ENCODE data around the gene PPP1R16B.

PPP1R16B gene

DNA sequence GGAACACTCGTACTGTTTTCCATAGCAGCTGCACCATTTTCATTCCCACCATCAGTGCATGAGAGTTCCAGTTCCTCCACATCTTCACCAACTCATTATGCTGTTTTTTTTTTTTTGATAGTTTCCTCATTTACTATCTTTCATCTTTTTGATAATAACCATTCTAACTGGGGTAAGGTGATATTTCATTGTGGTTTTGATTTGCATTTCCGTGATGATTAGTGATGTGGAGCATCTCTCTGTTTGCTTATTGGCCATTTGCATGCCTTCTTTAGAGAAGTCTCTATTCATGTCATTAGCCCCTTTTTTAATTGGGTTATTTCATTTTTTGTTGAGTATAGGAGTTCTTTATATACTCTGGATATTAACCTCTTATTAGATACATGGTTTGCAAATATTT lies 31.3 kb upstream of the PPP1R16B start:
- TF ChIP-seq, protein P1, sequence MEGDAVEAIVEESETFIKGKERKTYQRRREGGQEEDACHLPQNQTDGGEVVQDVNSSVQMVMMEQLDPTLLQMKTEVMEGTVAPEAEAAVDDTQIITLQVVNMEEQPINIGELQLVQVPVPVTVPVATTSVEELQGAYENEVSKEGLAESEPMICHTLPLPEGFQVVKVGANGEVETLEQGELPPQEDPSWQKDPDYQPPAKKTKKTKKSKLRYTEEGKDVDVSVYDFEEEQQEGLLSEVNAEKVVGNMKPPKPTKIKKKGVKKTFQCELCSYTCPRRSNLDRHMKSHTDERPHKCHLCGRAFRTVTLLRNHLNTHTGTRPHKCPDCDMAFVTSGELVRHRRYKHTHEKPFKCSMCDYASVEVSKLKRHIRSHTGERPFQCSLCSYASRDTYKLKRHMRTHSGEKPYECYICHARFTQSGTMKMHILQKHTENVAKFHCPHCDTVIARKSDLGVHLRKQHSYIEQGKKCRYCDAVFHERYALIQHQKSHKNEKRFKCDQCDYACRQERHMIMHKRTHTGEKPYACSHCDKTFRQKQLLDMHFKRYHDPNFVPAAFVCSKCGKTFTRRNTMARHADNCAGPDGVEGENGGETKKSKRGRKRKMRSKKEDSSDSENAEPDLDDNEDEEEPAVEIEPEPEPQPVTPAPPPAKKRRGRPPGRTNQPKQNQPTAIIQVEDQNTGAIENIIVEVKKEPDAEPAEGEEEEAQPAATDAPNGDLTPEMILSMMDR (conservative IDR thresholded peaks at IDR 0.05; ENCODE audit: low read depth, low read length) = no peak
- no peak for DNase-seq (ENCODE audit: low read depth)
- no peak overlapping the region for H3K4me3 ChIP-seq (ENCODE audit: low read depth, low read length)

DNA sequence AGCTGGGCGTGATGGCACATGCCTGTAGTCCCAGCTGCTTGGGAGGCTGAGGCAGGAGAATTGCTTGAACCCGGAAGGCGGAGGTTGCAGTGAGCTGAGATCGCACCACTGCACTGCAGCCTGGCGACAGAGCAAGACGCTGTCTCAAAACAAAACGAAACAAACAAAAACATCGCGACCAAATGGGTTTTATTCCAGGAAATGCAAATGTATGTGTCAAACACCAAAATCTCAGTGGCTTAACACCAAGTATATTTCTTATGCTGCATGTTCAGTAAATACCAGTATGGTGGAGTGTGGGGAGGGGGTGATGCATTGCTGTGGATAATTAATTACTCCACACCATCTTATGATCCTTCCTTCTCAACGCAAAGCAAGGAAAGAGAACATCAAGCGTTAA lies 29.1 kb upstream of the PPP1R16B start:
- no peak overlapping the region for H3K4me3 ChIP-seq (ENCODE audit: low read depth, low read length)
- DNase-seq (ENCODE audit: low read depth) = no peak
- TF ChIP-seq, protein P1 (conservative IDR thresholded peaks at IDR 0.05; ENCODE audit: low read depth, low read length) = no peak

DNA sequence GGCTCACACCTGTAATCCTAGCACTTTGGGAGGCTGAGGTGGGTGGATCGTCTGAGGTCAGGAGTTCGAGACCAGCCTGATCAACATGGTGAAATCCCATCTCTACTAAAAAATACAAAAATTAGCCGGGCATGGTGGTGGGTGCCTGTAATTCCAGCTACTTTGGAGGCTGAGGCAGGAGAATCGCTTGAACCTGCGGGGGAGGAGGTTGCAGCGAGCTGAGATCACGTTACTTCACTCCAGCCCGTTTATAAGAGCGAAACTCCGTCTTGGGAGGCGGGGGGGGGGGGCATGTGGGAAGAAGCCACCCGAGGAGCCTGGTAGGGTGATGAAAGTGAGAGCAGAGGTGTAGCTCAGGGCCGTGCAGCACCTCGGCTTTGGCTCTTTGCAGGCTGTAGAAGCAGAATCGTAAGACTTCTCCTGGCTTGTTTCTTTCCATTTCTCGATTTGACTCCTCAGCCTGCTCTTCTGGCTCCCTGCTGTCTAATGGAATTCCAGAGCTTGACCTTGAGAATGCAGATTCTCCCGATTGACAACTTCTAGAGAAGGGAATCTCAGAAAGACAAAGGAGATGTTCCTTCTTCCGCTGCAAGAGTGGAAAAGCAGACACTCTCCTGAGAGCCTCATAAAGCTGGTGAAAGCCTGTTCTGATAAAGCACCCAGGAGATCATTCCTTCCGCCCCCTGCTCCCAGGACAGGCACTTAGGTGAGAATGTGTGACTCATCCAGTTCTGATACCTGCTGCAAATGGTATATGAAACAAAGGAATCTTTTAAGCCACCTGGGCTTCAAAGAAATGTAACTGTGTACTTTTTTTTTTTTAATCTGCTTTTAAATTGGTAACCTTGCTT lies 26.0 kb upstream of the PPP1R16B start:
- TF ChIP-seq, protein P1 (conservative IDR thresholded peaks at IDR 0.05; ENCODE audit: low read depth, low read length) = no peak
- peak; percentile 34 for DNase-seq (ENCODE audit: low read depth)
- no peak overlapping the region for H3K4me3 ChIP-seq (ENCODE audit: low read depth, low read length)

DNA sequence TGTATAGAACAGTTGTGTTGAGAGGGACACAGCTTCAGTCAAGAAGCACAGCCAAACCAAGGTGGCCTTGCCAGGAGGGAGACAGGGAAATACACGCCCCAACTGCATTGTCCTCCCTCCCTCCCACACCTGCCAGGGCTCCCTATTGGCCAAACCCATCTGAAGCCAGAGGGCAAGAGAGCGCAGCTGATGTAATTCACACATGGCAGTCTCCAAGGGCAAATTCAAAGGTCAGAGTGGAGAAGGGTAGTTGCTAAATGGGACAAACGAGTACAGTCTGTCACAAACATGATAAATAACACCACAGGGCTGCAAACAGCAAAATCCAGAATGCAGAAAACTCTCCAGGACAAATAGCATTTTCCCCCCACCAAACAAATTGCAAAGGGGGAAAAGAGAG lies 23.2 kb upstream of the PPP1R16B start:
- TF ChIP-seq, protein P1 (conservative IDR thresholded peaks at IDR 0.05; ENCODE audit: low read depth, low read length) = no peak
- no peak for DNase-seq (ENCODE audit: low read depth)
- H3K4me3 ChIP-seq (ENCODE audit: low read depth, low read length) = no peak overlapping the region

DNA sequence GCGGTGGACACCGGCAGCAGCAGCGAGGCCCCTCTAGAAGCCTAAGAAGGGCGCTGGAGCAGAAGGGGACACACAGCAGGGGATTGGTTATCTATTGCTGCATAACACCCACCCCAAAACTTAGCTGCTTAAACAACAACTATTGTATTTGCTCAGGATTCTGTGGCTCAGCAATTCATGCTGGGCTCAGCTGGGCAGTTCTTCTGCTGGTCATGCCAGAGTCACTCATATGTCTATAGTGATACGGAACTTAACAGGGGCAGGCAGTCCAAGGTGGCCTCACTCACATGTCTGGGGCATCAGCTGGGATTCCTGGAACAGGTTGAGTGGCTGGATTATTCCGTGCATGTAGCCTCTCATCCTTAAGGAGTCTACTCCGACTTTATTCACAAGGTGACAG lies 17.6 kb upstream of the PPP1R16B start:
- H3K4me3 ChIP-seq (ENCODE audit: low read depth, low read length) = no peak overlapping the region
- TF ChIP-seq, protein P1 (conservative IDR thresholded peaks at IDR 0.05; ENCODE audit: low read depth, low read length) = no peak
- DNase-seq (ENCODE audit: low read depth) = no peak

DNA sequence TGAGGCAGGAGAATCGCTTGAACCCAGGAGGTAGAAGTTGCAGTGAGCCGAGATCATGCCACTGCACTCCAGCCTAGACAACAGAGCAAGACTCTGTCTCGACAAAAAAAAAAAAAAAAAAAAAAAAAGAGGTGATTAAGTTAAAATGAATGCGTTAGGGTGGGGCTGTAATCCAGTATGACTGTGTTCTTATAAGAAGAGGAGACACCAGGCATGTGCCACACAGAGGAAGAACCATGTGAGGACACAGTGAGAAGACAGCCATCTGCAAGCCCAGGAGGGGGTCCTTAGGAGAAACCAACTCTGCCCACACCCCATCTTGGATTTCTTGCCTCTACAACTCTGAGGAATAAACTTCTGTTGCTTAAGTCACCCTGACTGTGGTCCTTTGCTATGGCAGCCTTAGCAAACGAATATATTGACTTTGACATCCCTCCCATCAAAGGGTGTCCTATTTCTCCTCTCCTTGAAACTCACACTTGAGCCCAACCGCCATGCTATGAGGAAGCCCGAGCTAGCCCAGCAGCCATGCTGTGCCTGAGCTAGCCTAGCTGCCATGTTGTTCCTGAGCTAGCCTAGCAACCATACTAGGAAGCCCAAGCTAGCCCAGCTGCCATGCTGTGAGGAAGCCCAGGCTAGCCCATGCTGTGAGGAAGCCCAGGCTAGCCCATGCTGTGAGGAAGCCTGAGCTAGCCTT lies 15.8 kb upstream of the PPP1R16B start:
- H3K4me3 ChIP-seq (ENCODE audit: low read depth, low read length) = no peak overlapping the region
- peak; percentile 27 for DNase-seq (ENCODE audit: low read depth)
- TF ChIP-seq, protein P1 (conservative IDR thresholded peaks at IDR 0.05; ENCODE audit: low read depth, low read length) = no peak
